Vagina (tissue), 2 donors: ENCODE data around the gene HYAL2. TPM values are rescaled to one million over a fixed set of nuclear protein-coding genes. Genes with fewer than 3 reads are reported as not detected.
"Not testable (repeated sequence)": the region's sequence is repeated elsewhere in the genome, so short reads cannot be mapped to it uniquely, and the experiment has no call there.

ENCODE experiments used
- DNase-seq, 2 donors: peaks; one replicate each; pipeline ENCODE4 v3.0.0-alpha.2; 2017; ENCODE audit errors: extremely low spot score in 2 of 2
- H3K27ac ChIP-seq: fragments of 200-600 bp; sonication (generic); one replicate; pipeline ENCODE4 v1.5.1; 2019
- H3K27me3 ChIP-seq: fragments of 200-600 bp; sonication (generic); one replicate; pipeline ENCODE4 v1.5.1; 2019
- H3K36me3 ChIP-seq, 2 donors: fragments of 200-600 bp; sonication (generic); one replicate each; pipeline ENCODE4 v1.5.1; 2017 to 2019
- H3K4me1 ChIP-seq: fragments of 200-600 bp; sonication (generic); one replicate; pipeline ENCODE4 v1.5.1; 2019
- H3K4me3 ChIP-seq, 2 donors: fragments of 200-600 bp; sonication (generic); 1 replicate in 1 of 2; 2 replicates in 1 of 2; pipeline ENCODE4 v1.5.1; 2016 to 2019
- H3K9me3 ChIP-seq: fragments of 200-600 bp; sonication (generic); one replicate; pipeline ENCODE4 v1.5.1; 2019
- POLR2A ChIP-seq, 2 donors: fragments of 450-650 bp; IDR thresholded peaks; one replicate each; pipeline ENCODE4 v1.6.1; 2017; ENCODE audit warnings: antibody characterized with exemption in 2 of 2, mild to moderate bottlenecking in 2 of 2, moderate library complexity in 2 of 2
- POLR2AphosphoS5 ChIP-seq, 2 donors: sonication (generic); formaldehyde crosslinking; IDR thresholded peaks; one replicate each; pipeline ENCODE4 v1.9.0; 2017; ENCODE audit warnings: antibody characterized with exemption in 2 of 2, mild to moderate bottlenecking in 2 of 2, low read depth in 1 of 2; ENCODE audit not compliant: insufficient read depth in 1 of 2
- intact Hi-C: fragments of 100-400 bp; cut with DNase I; formaldehyde crosslinking; loops from one replicate; pipeline ENCODE4 v1.15.1; 2023
- total RNA-seq: library from RNA; depleted of rRNA; stranded (reverse); fragments of >200 nt; gene quantifications from one replicate; pipeline ENCODE4 v1.2.3, GENCODE V29; 2016
- TF ChIP-seq, protein P1 (sequence below), 3 experiments: fragments of 450-650 bp in 2 of 3; fragments of 200-600 bp in 1 of 3; sonication (generic) in 1 of 3; IDR thresholded peaks; one replicate each; pipeline ENCODE4 v1.5.1; 2017 to 2019; ENCODE audit warnings: antibody characterized with exemption in 3 of 3, mild to moderate bottlenecking in 2 of 3, moderate library complexity in 2 of 3

Gene HYAL2
- total RNA-seq, 1 donor from 2014 or later: 173 TPM

DNA sequence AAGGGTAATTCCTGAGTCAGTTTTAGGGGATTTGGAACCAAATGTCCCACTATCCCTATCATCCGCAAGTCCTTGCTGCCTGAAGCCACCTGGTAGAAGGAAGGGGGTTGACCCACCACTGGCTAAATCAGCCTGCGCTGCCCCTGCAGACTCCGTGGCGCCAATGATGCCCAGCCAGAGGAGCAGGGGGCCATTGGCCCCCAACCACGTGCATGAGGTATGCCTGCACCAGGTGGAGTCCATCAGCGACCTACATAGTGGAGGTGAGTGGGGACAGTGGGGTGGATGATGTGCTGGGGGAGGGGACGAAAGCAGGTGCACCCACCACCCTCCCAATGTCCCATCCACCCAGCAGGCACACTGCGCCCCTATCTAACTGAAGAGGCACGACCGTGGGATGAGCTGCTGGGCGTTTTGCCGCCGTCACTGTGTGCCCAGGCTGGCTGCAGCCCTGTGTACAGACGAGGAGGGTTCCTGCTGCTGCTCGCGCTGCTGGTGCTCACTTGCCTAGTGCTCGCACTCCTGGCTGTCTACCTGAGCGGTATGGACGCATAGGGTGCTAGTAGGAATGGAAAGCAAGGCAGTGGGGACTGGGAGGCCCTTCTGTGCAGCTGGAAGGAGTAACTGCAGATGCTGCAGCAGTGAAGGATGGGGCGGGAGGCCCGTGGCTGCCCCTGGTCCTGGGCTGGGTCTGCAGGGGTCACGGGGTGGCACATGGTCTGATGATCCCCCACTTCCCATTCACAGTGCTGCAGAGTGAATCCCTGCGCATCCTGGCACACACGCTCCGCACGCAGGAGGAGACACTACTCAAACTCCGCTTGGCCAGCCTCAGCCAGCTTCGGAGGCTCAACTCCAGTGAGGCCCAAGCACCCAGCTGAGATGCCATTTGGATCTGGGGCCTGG is 36.0 kb downstream of the HYAL2 start:
- H3K27ac ChIP-seq: no peak overlapping the region
- H3K9me3 ChIP-seq: no peaks in the 10 kb centered on the region
- intact Hi-C loops: no loop called here
- no peaks in the 10 kb centered on the region for H3K27me3 ChIP-seq
- DNase-seq: no peak
- no peak overlapping the region for H3K4me3 ChIP-seq
- H3K36me3 ChIP-seq: peaks cover 0 to 41% of the 10 kb centered on the region in 2 donors
- H3K4me1 ChIP-seq: peaks cover 14% of the 10 kb centered on the region
- no peak for TF ChIP-seq POLR2AphosphoS5 (IDR thresholded peaks at IDR 0.05; ENCODE audit: insufficient read depth in 1 of 2, low read depth in 1 of 2)
- TF ChIP-seq, protein P1, sequence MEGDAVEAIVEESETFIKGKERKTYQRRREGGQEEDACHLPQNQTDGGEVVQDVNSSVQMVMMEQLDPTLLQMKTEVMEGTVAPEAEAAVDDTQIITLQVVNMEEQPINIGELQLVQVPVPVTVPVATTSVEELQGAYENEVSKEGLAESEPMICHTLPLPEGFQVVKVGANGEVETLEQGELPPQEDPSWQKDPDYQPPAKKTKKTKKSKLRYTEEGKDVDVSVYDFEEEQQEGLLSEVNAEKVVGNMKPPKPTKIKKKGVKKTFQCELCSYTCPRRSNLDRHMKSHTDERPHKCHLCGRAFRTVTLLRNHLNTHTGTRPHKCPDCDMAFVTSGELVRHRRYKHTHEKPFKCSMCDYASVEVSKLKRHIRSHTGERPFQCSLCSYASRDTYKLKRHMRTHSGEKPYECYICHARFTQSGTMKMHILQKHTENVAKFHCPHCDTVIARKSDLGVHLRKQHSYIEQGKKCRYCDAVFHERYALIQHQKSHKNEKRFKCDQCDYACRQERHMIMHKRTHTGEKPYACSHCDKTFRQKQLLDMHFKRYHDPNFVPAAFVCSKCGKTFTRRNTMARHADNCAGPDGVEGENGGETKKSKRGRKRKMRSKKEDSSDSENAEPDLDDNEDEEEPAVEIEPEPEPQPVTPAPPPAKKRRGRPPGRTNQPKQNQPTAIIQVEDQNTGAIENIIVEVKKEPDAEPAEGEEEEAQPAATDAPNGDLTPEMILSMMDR (IDR thresholded peaks at IDR 0.05): no peak
- no peak for TF ChIP-seq POLR2A (IDR thresholded peaks at IDR 0.05)

DNA sequence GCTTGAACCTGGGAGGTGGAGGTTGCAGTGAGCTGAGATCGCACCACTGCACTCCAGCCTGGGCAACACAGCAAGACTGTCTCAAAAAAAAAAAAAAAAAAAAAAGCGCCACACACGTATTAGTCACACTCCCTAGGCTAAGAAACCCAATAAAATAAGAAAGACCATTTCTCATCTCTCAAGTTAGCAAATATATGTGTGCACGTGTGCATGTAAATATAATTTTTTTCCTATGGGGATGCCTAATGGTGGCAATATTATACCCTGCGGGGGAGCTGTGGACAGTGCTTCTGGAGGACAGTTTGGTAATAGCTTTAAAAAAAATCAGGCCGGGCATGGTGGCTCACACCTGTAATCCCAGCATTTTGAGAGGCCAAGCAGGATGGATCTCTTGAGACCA is 38.4 kb downstream of the HYAL2 start:
- DNase-seq: not testable (repeated sequence)

DNA sequence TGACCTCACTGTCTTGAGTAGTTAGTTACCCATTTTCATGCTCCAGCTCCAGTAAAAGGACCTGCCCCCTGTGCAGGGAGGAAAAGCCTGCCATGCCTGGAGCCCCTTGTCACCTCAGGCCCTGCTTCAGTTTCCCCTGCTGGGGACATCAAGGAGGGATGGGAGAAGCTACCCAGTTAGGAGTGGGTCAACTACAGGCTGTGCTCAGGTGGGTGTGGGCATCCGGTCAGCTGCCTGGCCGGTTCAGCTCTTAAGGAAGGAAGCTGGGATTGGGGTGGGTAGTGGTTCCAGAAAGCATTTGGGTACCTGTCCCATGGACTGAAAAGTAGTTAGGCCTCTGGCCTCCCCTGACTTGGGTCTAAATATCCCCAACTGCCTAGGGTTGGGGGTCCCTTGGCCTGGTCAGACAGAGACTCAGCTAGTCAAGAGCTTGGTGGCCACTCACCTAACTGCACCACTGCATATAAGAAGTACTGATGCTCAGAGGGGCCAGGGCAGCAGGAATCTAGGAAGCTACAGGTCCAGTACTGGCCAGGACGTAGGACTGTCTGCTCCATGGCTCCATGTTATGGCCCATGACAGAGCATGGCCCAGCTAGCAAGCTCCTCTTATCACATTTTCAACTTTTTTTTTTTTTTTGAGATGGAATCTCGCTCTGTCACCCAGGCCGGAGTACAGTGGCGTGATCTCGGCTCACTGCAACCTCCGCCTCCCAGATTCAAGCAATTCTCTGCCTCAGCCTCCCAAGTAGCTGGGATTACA is 43.1 kb downstream of the HYAL2 start:
- H3K9me3 ChIP-seq: no peaks in the 10 kb centered on the region
- no peak for DNase-seq
- no peak overlapping the region for H3K4me3 ChIP-seq
- H3K4me1 ChIP-seq: peaks cover 4% of the 10 kb centered on the region
- H3K27me3 ChIP-seq: no peaks in the 10 kb centered on the region
- H3K27ac ChIP-seq: no peak overlapping the region
- intact Hi-C loops: loop anchor here (10.0 kb wide), 1 partner anchor 155 kb away; no protein-coding TSS in a partner anchor
- H3K36me3 ChIP-seq: no peaks in the 10 kb centered on the region
- TF ChIP-seq POLR2A (IDR thresholded peaks at IDR 0.05): no peak
- TF ChIP-seq, protein P1 (IDR thresholded peaks at IDR 0.05): no peak

More for the DNA sequence above, 38.4 kb downstream of the HYAL2 start:
- H3K9me3 ChIP-seq, H3K4me3 ChIP-seq, H3K27me3 ChIP-seq, H3K4me1 ChIP-seq, H3K27ac ChIP-seq, intact Hi-C loops: not testable (repeated sequence)
- peaks cover 0 to 28% of the 10 kb centered on the region in 2 donors for H3K36me3 ChIP-seq

DNA sequence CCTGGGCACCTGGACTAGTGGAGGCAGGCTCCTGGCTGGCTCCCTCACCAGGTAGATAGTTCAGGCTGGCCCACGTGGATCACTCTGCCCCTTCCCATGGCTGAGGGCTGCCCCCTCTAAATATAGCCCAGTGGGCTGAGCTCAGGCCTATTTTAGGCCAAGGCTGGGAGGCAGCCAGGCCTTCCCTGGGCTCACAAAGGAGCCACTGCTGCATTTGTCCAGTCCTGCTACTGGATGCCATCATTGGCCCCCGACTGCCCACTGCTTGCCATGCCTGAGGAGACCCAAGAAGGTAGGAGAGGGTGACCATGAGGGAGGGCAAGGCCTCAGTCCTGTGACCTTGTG is 43.7 kb downstream of the HYAL2 start, which contains the start of gene LSMEM2:
LSMEM2 (plus strand) TSS at position 208 of the 345 bp plus-strand sequence; CDS start at position 235, 27 bp downstream.
- no peak within 1 kb of the TSS for H3K27ac ChIP-seq
- TF ChIP-seq, protein P1 (IDR thresholded peaks at IDR 0.05): no peak
- no peak for TF ChIP-seq POLR2AphosphoS5 (IDR thresholded peaks at IDR 0.05; ENCODE audit: insufficient read depth in 1 of 2, low read depth in 1 of 2)
- no peak for TF ChIP-seq POLR2A (IDR thresholded peaks at IDR 0.05)
- intact Hi-C loops: loop anchor here (10.0 kb wide), 1 partner anchor 154 kb away; no protein-coding TSS in a partner anchor

DNA sequence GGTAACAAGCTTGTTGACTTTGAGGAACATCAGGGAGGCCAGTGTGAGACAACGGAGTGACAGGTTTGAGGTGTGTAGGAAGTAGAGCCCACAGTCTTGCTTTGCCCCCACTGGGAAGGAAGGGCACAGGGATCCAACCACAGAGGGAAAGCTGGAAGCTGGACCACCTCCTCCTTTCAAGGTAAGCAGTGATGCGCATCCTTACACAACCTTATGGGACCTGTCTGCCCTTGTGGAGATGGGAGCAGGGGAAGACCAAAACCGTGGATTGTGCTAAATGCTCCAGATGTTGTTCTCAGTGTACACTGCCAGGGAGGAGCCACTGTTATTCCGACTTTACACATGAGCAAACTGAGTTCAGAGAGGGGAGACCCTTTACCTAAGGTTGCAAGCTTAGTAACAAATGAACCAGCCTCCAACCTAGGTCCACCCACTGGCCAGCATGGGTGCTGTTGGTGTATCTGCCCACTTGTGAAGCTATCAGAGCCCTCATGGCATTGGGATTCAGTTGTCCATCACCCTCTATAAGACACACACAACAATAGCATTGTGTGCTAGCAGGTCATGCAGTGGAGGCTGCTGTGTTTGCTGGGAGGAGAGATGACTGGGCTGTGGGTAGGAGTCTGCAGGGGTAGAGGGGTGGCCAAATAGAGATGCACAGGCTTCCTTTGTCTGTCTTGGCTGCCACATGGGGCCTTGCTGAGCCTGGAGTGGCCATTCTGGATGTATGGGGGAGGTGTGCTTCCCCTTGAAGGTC is 44.2 kb downstream of the HYAL2 start:
- Histone ChIP-seq H3K27me3 (no peaks in the 10 kb centered on the region), H3K9me3 (no peaks in the 10 kb centered on the region), H3K4me1 (peaks cover 15% of the 10 kb centered on the region), H3K4me3 (no peak overlapping the region), H3K27ac (no peak overlapping the region), H3K36me3 (no peaks in the 10 kb centered on the region)
- TF ChIP-seq POLR2AphosphoS5 (IDR thresholded peaks at IDR 0.05; ENCODE audit: insufficient read depth in 1 of 2, low read depth in 1 of 2): no peak
- TF ChIP-seq, protein P1 (IDR thresholded peaks at IDR 0.05): no peak
- no peak for TF ChIP-seq POLR2A (IDR thresholded peaks at IDR 0.05)
- DNase-seq: no peak
- intact Hi-C loops: loop anchor here (10.0 kb wide), 1 partner anchor 154 kb away; no protein-coding TSS in a partner anchor

More for the DNA sequence above, 43.7 kb downstream of the HYAL2 start, which contains the start of gene LSMEM2:
- peaks cover 10% of the 10 kb centered on the region for H3K4me1 ChIP-seq
- no peaks in the 10 kb centered on the region for H3K9me3 ChIP-seq
- DNase-seq: no peak
- no peak within 1 kb of the TSS for H3K4me3 ChIP-seq
- H3K27me3 ChIP-seq: no peaks in the 10 kb centered on the region
- no peaks in the 10 kb centered on the region for H3K36me3 ChIP-seq
